Esophagus muscularis mucosa (tissue), 4 donors: ENCODE data around the gene CYP46A1. TPM values are rescaled to one million over a fixed set of nuclear protein-coding genes. Genes with fewer than 3 reads are reported as not detected.

Experiments
- DNase-seq: peaks from one replicate; pipeline ENCODE4 v3.0.0-alpha.2; 2017; ENCODE audit errors: extremely low spot score
- H3K27ac ChIP-seq, 4 donors: fragments of 200-600 bp; sonication (generic); replicated peaks in 1 of 4; 1 replicate in 3 of 4; 2 replicates in 1 of 4; pipeline ENCODE4 v1.5.1; 2016 to 2019; ENCODE audit warnings: mild to moderate bottlenecking in 1 of 4
- H3K27me3 ChIP-seq, 4 donors: fragments of 200-600 bp; sonication (generic); one replicate each; pipeline versions ENCODE4 v1.5.1 to v1.6.0; 2016 to 2019
- H3K36me3 ChIP-seq, 4 donors: fragments of 200-600 bp; sonication (generic); one replicate each; pipeline ENCODE4 v1.5.1; 2016 to 2019
- H3K4me1 ChIP-seq, 4 donors: fragments of 200-600 bp; sonication (generic); one replicate each; pipeline ENCODE4 v1.5.1; 2016 to 2019
- H3K4me3 ChIP-seq, 4 donors: fragments of 200-600 bp; sonication (generic); 1 replicate in 2 of 4; 2 replicates in 2 of 4; pipeline ENCODE4 v1.5.1; 2016 to 2019; ENCODE audit warnings: mild to moderate bottlenecking in 4 of 4, moderate library complexity in 1 of 4
- H3K9me3 ChIP-seq, 4 donors: fragments of 200-600 bp; sonication (generic); 1 replicate in 3 of 4; 2 replicates in 1 of 4; pipeline ENCODE4 v1.5.1; 2016 to 2019
- CTCF ChIP-seq, 3 experiments: fragments of 200-600 bp in 2 of 3; fragments of 450-650 bp in 1 of 3; sonication (generic) in 2 of 3; IDR thresholded peaks; one replicate each; pipeline ENCODE4 v1.5.1; 2017 to 2019; ENCODE audit warnings: antibody characterized with exemption in 3 of 3, mild to moderate bottlenecking in 2 of 3, moderate library complexity in 1 of 3
- EP300 ChIP-seq: sonication (generic); formaldehyde crosslinking; IDR thresholded peaks from one replicate; pipeline ENCODE4 v1.6.1; 2017; ENCODE audit warnings: antibody characterized with exemption
- POLR2A ChIP-seq: fragments of 450-650 bp; IDR thresholded peaks from one replicate; pipeline ENCODE4 v1.6.1; 2017; ENCODE audit warnings: antibody characterized with exemption, moderate library complexity, mild to moderate bottlenecking, low read depth
- POLR2AphosphoS5 ChIP-seq, 2 donors: sonication (generic); formaldehyde crosslinking; IDR thresholded peaks; one replicate each; pipeline ENCODE4 v1.6.1; 2017; ENCODE audit warnings: antibody characterized with exemption in 2 of 2
- WGBS: methylation state at CpG from one replicate; pipeline ENCODE4 v1.1.5; 2018; 5-methylcytosine and 5-hydroxymethylcytosine counted together
- intact Hi-C: fragments of 100-400 bp; cut with DNase I; formaldehyde crosslinking; loops from one replicate; pipeline ENCODE4 v1.15.1; 2023
- total RNA-seq, 4 donors: library from RNA; depleted of rRNA; stranded (reverse); fragments of >200 nt; gene quantifications; one replicate each; pipeline versions ENCODE4 v1.1.0 to v1.2.1, GENCODE V29; 2016

CYP46A1 gene
- 1 to 10 TPM; 1.2 to 2.5 (median 1.9) TPM for total RNA-seq

- Histone ChIP-seq H3K27me3 (peaks cover 0 to 11% (median 0%) of the 10 kb centered on the region in 4 donors), H3K36me3 (no peaks in the 10 kb centered on the region), H3K27ac (peak within 1 kb of the TSS; percentile 87 to 95 (median 92)), H3K9me3 (peaks cover 0 to 4% (median 0%) of the 10 kb centered on the region in 4 donors), H3K4me3 (peak within 1 kb of the TSS; percentile 71 to 89 (median 84)), H3K4me1 (peaks cover 13 to 24% (median 17%) of the 10 kb centered on the region in 4 donors)
- WGBS, result 0% methylated on average over 45 of the region's 83 CpGs
- intact Hi-C loops, result loop anchor here (2.0 kb wide), 1 partner anchor 201 kb away; no protein-coding TSS in a partner anchor
- DNase-seq, result peak; percentile 100
- TF ChIP-seq POLR2A, result no peak
- TF ChIP-seq POLR2AphosphoS5 (IDR thresholded peaks at IDR 0.05), result peak; percentile 54 to 74
- peak in 1 of 3 experiments; percentile 15 for TF ChIP-seq CTCF (IDR thresholded peaks at IDR 0.05)
These were observed at the start of gene CYP46A1 for GRCh38 chr14:99683619-99684409. Gene CYP46A1, plus strand, starts transcription at chr14:99684298. Its CDS starts 120 bp downstream, at chr14:99684418.

DNA sequence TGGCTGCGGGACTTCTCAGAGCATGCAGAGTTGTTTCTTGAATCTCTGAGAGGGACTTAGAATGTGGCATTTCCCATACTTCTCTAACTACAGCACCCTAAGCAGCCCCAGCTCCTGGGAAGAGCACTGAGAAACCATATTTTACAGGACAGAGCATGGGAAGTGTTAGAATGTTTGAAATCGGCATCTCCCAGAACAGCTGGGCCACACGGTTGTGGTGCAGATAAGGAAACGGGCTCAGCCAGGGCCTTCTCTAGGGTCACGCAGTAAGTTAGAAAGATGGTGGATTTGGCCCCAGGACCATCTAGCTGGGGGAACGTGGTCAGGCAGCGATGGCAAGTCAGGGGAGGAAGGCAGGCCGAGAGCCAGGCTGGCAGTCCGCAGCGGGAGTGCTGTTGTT, 49.7 kb upstream of the CYP46A1 start:
- intact Hi-C loops, result no loop called here
- no peaks in the 10 kb centered on the region for H3K9me3 ChIP-seq
- no peak overlapping the region for H3K27ac ChIP-seq
- no peak overlapping the region for H3K4me3 ChIP-seq
- H3K27me3 ChIP-seq, result no peaks in the 10 kb centered on the region
- 84% methylated on average over 10 of the region's 10 CpGs for WGBS
- no peak for DNase-seq
- no peaks in the 10 kb centered on the region for H3K36me3 ChIP-seq
- TF ChIP-seq CTCF (IDR thresholded peaks at IDR 0.05), result no peak
- TF ChIP-seq EP300, result no peak
- TF ChIP-seq POLR2AphosphoS5 (IDR thresholded peaks at IDR 0.05), result no peak
- no peak for TF ChIP-seq POLR2A
- H3K4me1 ChIP-seq, result no peaks in the 10 kb centered on the region

DNA sequence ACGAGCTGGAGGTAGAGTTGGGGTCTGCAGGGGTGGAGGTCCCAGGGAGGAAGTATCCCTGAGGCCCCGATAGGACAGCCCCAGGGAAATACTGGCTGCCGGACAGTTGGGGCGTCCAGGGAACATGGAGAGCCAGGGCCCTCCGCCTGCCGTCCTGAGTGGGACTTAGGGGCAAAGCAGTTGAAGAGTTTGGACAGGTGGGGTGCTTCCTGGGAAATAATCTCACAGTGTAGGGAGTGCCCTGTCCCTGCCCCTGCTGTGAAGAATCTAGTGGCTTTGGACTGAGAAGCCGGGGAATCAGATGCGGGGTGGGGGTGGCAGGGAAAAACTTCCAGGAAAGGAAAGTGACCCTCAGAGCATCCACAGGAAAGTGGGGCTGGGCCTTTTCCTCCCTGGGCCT, 49.0 kb upstream of the CYP46A1 start:
- H3K27me3 ChIP-seq, result no peaks in the 10 kb centered on the region
- DNase-seq, result no peak
- H3K9me3 ChIP-seq, result no peaks in the 10 kb centered on the region
- 80% methylated on average over 8 of the region's 8 CpGs for WGBS
- TF ChIP-seq POLR2A, result no peak
- TF ChIP-seq EP300, result no peak
- TF ChIP-seq POLR2AphosphoS5 (IDR thresholded peaks at IDR 0.05), result no peak
- no peak for TF ChIP-seq CTCF (IDR thresholded peaks at IDR 0.05)
- H3K36me3 ChIP-seq, result no peaks in the 10 kb centered on the region
- H3K4me3 ChIP-seq, result no peak overlapping the region
- H3K27ac ChIP-seq, result no peak overlapping the region
- H3K4me1 ChIP-seq, result no peaks in the 10 kb centered on the region
- intact Hi-C loops, result no loop called here

- H3K27me3 ChIP-seq, result no peaks in the 10 kb centered on the region
- H3K27ac ChIP-seq, result no peak overlapping the region
- no peaks in the 10 kb centered on the region for H3K36me3 ChIP-seq
- H3K4me1 ChIP-seq, result no peaks in the 10 kb centered on the region
- DNase-seq, result no peak
- no peaks in the 10 kb centered on the region for H3K9me3 ChIP-seq
- 76% methylated on average over 5 of the region's 5 CpGs for WGBS
- intact Hi-C loops, result no loop called here
- TF ChIP-seq POLR2AphosphoS5 (IDR thresholded peaks at IDR 0.05) (no peak), EP300 (no peak), CTCF (IDR thresholded peaks at IDR 0.05) (no peak), POLR2A (no peak)
- H3K4me3 ChIP-seq, result no peak overlapping the region
These were observed 47.6 kb upstream of the CYP46A1 start for GRCh38 chr14:99636487-99636886.
